ENCODE results near the gene GULP1.
"Not testable (repeated sequence)": the region's sequence is repeated elsewhere in the genome, so short reads cannot be mapped to it uniquely, and the experiment has no call there.

GULP1 gene

GRCh38 chr2:188435115-188435514 is 143.4 kb downstream of the GULP1 start:
- Mint-ChIP-seq H3K27ac (no peak overlapping the region), H3K9me3 (ENCODE audit: low read depth) (peaks cover 4% of the 10 kb centered on the region), H3K4me1 (ENCODE audit: low read depth) (no peaks in the 10 kb centered on the region), H3K36me3 (no peaks in the 10 kb centered on the region), H3K27me3 (no peaks in the 10 kb centered on the region), H3K4me3 (no peak overlapping the region)

GRCh38 chr2:188437537-188437936 is 145.9 kb downstream of the GULP1 start:
- Mint-ChIP-seq H3K27ac (no peak overlapping the region), H3K9me3 (ENCODE audit: low read depth) (peaks cover 4% of the 10 kb centered on the region), H3K36me3 (no peaks in the 10 kb centered on the region), H3K27me3 (no peaks in the 10 kb centered on the region), H3K4me1 (ENCODE audit: low read depth) (no peaks in the 10 kb centered on the region), H3K4me3 (no peak overlapping the region)

- H3K36me3 Mint-ChIP-seq = no peaks in the 10 kb centered on the region
- no peaks in the 10 kb centered on the region for H3K4me1 Mint-ChIP-seq (ENCODE audit: low read depth)
- no peaks in the 10 kb centered on the region for H3K27me3 Mint-ChIP-seq
- H3K27ac Mint-ChIP-seq = no peak overlapping the region
- peaks cover 4% of the 10 kb centered on the region for H3K9me3 Mint-ChIP-seq (ENCODE audit: low read depth)
- H3K4me3 Mint-ChIP-seq = no peak overlapping the region
These were observed 148.3 kb downstream of the GULP1 start for GRCh38 chr2:188439986-188440385.

- Mint-ChIP-seq H3K9me3 (ENCODE audit: low read depth) (peaks cover 4% of the 10 kb centered on the region), H3K4me1 (ENCODE audit: low read depth) (no peaks in the 10 kb centered on the region), H3K27ac (no peak overlapping the region), H3K27me3 (no peaks in the 10 kb centered on the region), H3K36me3 (no peaks in the 10 kb centered on the region), H3K4me3 (no peak overlapping the region)
These were observed 149.2 kb downstream of the GULP1 start for GRCh38 chr2:188440849-188441248.

DNA sequence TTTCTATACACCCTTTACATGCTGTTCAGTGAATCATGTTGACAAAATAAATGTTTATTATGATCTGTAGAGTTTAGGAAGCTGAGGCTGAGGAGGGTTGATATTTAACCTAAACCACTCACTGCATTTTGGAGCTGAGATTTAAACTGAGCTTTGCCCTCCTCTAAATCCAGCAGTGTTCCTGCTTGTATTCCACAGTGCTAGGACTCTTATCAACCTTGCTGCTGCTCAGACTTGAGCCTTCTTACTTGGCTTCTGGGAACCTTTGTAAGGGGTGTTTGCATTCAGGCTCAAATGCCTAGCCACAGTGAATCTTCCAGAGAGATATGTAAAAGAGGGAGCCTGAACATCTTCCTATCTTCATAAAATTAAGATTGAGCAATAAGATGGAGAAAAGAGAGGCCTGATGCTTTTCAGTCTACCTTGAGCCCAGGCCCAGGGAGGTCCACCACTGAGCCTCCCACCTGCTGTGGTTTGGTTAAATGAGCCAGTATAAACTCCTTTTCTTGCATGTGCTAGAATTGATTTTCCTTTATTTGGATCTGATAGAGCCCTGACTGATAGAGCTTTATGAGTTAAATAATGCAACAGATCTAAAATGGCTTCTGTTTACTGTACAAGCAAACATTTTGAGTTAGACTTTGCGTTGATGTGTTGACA is 149.7 kb downstream of the GULP1 start:
- H3K4me3 Mint-ChIP-seq = no peak overlapping the region
- no peaks in the 10 kb centered on the region for H3K36me3 Mint-ChIP-seq
- H3K27me3 Mint-ChIP-seq = no peaks in the 10 kb centered on the region
- H3K9me3 Mint-ChIP-seq (ENCODE audit: low read depth) = peaks cover 4% of the 10 kb centered on the region
- H3K4me1 Mint-ChIP-seq (ENCODE audit: low read depth) = no peaks in the 10 kb centered on the region
- no peak overlapping the region for H3K27ac Mint-ChIP-seq

- H3K27me3 Mint-ChIP-seq = no peaks in the 10 kb centered on the region
- no peaks in the 10 kb centered on the region for H3K9me3 Mint-ChIP-seq (ENCODE audit: low read depth)
- no peak overlapping the region for H3K27ac Mint-ChIP-seq
- H3K36me3 Mint-ChIP-seq = no peaks in the 10 kb centered on the region
- H3K4me1 Mint-ChIP-seq (ENCODE audit: low read depth) = no peaks in the 10 kb centered on the region
- H3K4me3 Mint-ChIP-seq = no peak overlapping the region
These were observed 151.5 kb downstream of the GULP1 start for GRCh38 chr2:188443207-188443606.

DNA sequence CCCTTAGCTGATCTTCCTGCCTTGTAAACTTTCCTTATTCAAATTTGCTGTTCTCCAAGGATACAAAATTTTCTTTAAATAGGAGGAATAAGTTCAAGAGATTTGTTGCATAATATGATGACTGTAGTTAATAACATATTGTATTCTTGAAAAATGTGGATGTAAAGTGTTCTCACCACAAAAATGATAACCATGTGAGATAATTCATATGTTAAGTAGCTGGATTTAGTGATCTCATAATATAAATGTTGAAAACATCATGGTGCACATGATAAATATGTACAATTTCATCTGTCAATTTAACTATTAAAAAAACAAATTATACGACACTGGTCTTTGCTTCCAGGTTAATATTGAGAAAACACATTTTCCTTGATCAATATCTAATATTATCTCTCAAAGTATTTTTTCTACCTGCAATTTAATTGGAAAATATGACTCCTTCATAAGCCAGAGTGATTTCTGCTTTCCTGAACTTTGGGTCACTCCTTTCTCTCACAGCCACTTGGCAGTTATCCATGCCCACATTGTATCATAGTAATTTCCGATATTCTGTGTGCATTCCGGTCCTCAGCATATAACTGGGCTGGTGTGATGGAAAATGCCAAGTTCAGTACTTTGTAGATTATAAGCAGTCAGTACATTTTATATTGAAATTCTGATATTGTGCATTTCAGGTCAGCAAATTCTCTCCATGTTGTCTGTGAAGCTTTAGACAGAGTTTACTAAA is 152.6 kb downstream of the GULP1 start:
- Mint-ChIP-seq H3K4me3 (no peak overlapping the region), H3K36me3 (no peaks in the 10 kb centered on the region), H3K4me1 (ENCODE audit: low read depth) (no peaks in the 10 kb centered on the region), H3K9me3 (ENCODE audit: low read depth) (no peaks in the 10 kb centered on the region), H3K27ac (no peak overlapping the region), H3K27me3 (no peaks in the 10 kb centered on the region)

DNA sequence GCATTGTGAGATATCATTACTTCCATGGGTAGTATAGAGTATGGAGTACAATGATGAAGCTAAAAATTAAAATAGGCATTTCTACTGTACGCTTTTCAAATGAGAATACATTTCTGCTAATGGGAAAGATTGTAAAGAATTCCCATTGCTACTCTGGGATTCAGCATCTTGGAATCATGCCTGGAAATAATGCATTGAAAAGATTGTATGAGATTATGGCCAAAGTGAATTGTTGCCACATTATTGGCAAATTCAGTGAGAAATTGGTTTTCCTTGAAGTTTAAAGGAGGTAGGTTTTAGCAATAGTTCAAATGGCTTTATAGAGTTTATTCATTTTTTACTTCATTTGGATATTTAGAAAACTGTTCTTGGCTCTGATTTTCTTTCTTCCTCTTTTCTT is 157.9 kb downstream of the GULP1 start:
- H3K4me1 Mint-ChIP-seq (ENCODE audit: low read depth) = no peaks in the 10 kb centered on the region
- no peaks in the 10 kb centered on the region for H3K36me3 Mint-ChIP-seq
- no peaks in the 10 kb centered on the region for H3K9me3 Mint-ChIP-seq (ENCODE audit: low read depth)
- no peak overlapping the region for H3K27ac Mint-ChIP-seq
- no peaks in the 10 kb centered on the region for H3K27me3 Mint-ChIP-seq
- H3K4me3 Mint-ChIP-seq = no peak overlapping the region

DNA sequence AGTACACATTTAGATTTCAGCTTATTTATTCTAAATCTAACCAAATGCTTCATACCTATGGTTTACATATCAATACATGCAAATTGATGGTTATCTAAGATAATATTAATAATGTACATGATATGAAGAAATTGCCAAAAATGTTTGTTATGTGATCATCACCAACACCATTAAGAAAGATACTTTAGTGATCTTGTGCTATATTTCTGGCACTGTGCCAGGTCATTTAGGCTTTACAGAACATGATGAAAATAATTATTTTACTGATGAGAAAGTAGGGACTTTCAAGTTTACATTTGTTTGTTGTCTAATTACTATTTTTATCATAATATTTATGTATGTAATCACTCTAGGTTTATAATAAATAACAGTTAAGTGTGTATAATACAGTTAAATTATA is 158.3 kb downstream of the GULP1 start:
- Mint-ChIP-seq H3K4me1 (ENCODE audit: low read depth) (no peaks in the 10 kb centered on the region), H3K27ac (no peak overlapping the region), H3K36me3 (no peaks in the 10 kb centered on the region), H3K4me3 (no peak overlapping the region), H3K27me3 (no peaks in the 10 kb centered on the region), H3K9me3 (ENCODE audit: low read depth) (no peaks in the 10 kb centered on the region)

- H3K27ac Mint-ChIP-seq = no peak overlapping the region
These were observed 159.2 kb downstream of the GULP1 start for GRCh38 chr2:188450732-188451483.

DNA sequence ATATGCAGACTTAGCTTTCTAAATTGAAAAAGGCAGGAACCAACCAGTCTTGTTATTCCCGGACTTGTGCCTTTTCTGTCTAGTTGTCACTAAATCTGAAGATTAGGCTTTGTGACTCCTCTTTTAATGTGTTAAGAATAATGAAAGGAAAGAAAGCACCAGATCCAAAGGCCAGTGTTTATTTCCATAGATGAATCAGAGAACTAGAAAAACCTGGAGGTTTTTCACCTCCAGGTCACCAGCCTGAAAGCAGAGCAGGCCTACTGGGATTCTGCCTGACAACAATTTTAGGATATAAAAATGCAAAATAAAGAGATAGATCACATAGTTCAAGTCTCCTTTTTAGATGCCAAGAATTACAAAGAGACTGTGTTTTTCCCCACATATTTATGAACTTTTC is 160.4 kb downstream of the GULP1 start:
- Mint-ChIP-seq H3K9me3 (ENCODE audit: low read depth) (no peaks in the 10 kb centered on the region), H3K27ac (no peak overlapping the region), H3K4me3 (no peak overlapping the region), H3K36me3 (no peaks in the 10 kb centered on the region), H3K27me3 (no peaks in the 10 kb centered on the region), H3K4me1 (ENCODE audit: low read depth) (no peaks in the 10 kb centered on the region)

More at GRCh38 chr2:188450732-188451483, 159.2 kb downstream of the GULP1 start:
- H3K4me3 Mint-ChIP-seq = no peak overlapping the region
- no peaks in the 10 kb centered on the region for H3K4me1 Mint-ChIP-seq (ENCODE audit: low read depth)
- H3K9me3 Mint-ChIP-seq (ENCODE audit: low read depth) = no peaks in the 10 kb centered on the region
- H3K36me3 Mint-ChIP-seq = no peaks in the 10 kb centered on the region
- H3K27me3 Mint-ChIP-seq = no peaks in the 10 kb centered on the region

GRCh38 chr2:188456114-188456909 is 164.6 kb downstream of the GULP1 start:
- H3K9me3 Mint-ChIP-seq (ENCODE audit: low read depth) = no peaks in the 10 kb centered on the region

GRCh38 chr2:188459061-188459460 is 167.4 kb downstream of the GULP1 start:
- H3K36me3 Mint-ChIP-seq = no peaks in the 10 kb centered on the region
- H3K4me3 Mint-ChIP-seq = no peak overlapping the region
- no peak overlapping the region for H3K27ac Mint-ChIP-seq

More at GRCh38 chr2:188456114-188456909, 164.6 kb downstream of the GULP1 start:
- no peak overlapping the region for H3K27ac Mint-ChIP-seq
- peaks cover 1% of the 10 kb centered on the region for H3K27me3 Mint-ChIP-seq
- no peaks in the 10 kb centered on the region for H3K4me1 Mint-ChIP-seq (ENCODE audit: low read depth)
- no peak overlapping the region for H3K4me3 Mint-ChIP-seq
- no peaks in the 10 kb centered on the region for H3K36me3 Mint-ChIP-seq

DNA sequence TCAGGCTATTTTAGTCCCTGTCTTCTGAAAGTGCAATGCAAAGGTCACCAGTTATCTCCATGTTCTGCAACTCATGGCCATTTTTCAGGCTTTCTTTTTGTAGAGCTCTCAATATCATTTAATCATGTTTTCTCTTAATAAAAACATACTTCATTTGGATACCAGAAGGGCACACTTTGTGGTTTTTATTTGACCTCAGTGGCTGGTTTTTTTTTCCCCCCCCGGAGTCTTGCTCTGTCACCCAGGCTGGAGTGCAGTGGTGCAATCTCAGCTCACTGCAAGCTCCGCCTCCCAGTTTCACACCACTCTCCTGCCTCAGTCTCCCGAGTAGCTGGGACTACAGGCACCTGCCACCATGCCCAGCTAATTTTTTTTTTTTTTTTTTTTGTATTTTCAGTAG is 174.4 kb downstream of the GULP1 start:
- not testable (repeated sequence) for H3K4me1 Mint-ChIP-seq (ENCODE audit: low read depth); H3K9me3 Mint-ChIP-seq (ENCODE audit: low read depth); H3K4me3 Mint-ChIP-seq; H3K36me3 Mint-ChIP-seq; H3K27ac Mint-ChIP-seq; H3K27me3 Mint-ChIP-seq

More at GRCh38 chr2:188459061-188459460, 167.4 kb downstream of the GULP1 start:
- no peaks in the 10 kb centered on the region for H3K9me3 Mint-ChIP-seq (ENCODE audit: low read depth)
- H3K4me1 Mint-ChIP-seq (ENCODE audit: low read depth) = no peaks in the 10 kb centered on the region
- H3K27me3 Mint-ChIP-seq = peaks cover 1% of the 10 kb centered on the region

DNA sequence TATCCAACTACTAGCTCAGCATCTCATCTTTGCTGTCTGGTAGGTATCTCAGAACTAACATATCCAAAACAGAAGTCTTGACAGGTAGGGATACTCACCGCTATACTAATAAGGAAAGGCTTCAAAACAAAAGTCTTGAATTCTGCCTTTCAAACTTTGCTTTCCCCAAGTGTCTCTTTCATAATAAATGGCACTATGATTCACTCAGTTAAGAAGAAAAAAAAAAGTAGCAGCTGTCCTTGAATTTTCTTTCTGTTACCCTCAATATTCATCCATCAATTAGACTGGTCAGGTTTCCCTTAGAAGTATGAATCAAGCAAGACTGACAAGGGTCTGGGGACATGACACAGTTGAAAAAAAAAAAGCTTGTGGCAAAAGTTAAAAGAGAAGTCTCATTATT is 175.1 kb downstream of the GULP1 start:
- H3K9me3 Mint-ChIP-seq (ENCODE audit: low read depth) = no peaks in the 10 kb centered on the region
- H3K4me1 Mint-ChIP-seq (ENCODE audit: low read depth) = no peaks in the 10 kb centered on the region
- H3K27me3 Mint-ChIP-seq = peaks cover 5% of the 10 kb centered on the region
- no peak overlapping the region for H3K4me3 Mint-ChIP-seq
- no peaks in the 10 kb centered on the region for H3K36me3 Mint-ChIP-seq
- H3K27ac Mint-ChIP-seq = no peak overlapping the region
